Esophagus muscularis mucosa (tissue), 4 donors: Measurements from ENCODE around the gene LMO7. TPM values are rescaled to one million over a fixed set of nuclear protein-coding genes. Genes with fewer than 3 reads are reported as not detected.

Experiments
- DNase-seq: peaks from one replicate; pipeline ENCODE4 v3.0.0-alpha.2; 2017; ENCODE audit errors: extremely low spot score
- H3K27ac ChIP-seq, 4 donors: fragments of 200-600 bp; sonication (generic); replicated peaks in 1 of 4; 1 replicate in 3 of 4; 2 replicates in 1 of 4; pipeline ENCODE4 v1.5.1; 2016 to 2019; ENCODE audit warnings: mild to moderate bottlenecking in 1 of 4
- H3K27me3 ChIP-seq, 4 donors: fragments of 200-600 bp; sonication (generic); one replicate each; pipeline versions ENCODE4 v1.5.1 to v1.6.0; 2016 to 2019
- H3K36me3 ChIP-seq, 4 donors: fragments of 200-600 bp; sonication (generic); one replicate each; pipeline ENCODE4 v1.5.1; 2016 to 2019
- H3K4me1 ChIP-seq, 4 donors: fragments of 200-600 bp; sonication (generic); one replicate each; pipeline ENCODE4 v1.5.1; 2016 to 2019
- H3K4me3 ChIP-seq, 4 donors: fragments of 200-600 bp; sonication (generic); 1 replicate in 2 of 4; 2 replicates in 2 of 4; pipeline ENCODE4 v1.5.1; 2016 to 2019; ENCODE audit warnings: mild to moderate bottlenecking in 4 of 4, moderate library complexity in 1 of 4
- H3K9me3 ChIP-seq, 4 donors: fragments of 200-600 bp; sonication (generic); 1 replicate in 3 of 4; 2 replicates in 1 of 4; pipeline ENCODE4 v1.5.1; 2016 to 2019
- CTCF ChIP-seq, 3 experiments: fragments of 200-600 bp in 2 of 3; fragments of 450-650 bp in 1 of 3; sonication (generic) in 2 of 3; IDR thresholded peaks; one replicate each; pipeline ENCODE4 v1.5.1; 2017 to 2019; ENCODE audit warnings: antibody characterized with exemption in 3 of 3, mild to moderate bottlenecking in 2 of 3, moderate library complexity in 1 of 3
- EP300 ChIP-seq: sonication (generic); formaldehyde crosslinking; IDR thresholded peaks from one replicate; pipeline ENCODE4 v1.6.1; 2017; ENCODE audit warnings: antibody characterized with exemption
- POLR2A ChIP-seq: fragments of 450-650 bp; IDR thresholded peaks from one replicate; pipeline ENCODE4 v1.6.1; 2017; ENCODE audit warnings: antibody characterized with exemption, moderate library complexity, mild to moderate bottlenecking, low read depth
- POLR2AphosphoS5 ChIP-seq, 2 donors: sonication (generic); formaldehyde crosslinking; IDR thresholded peaks; one replicate each; pipeline ENCODE4 v1.6.1; 2017; ENCODE audit warnings: antibody characterized with exemption in 2 of 2
- WGBS: methylation state at CpG from one replicate; pipeline ENCODE4 v1.1.5; 2018; 5-methylcytosine and 5-hydroxymethylcytosine counted together
- intact Hi-C: fragments of 100-400 bp; cut with DNase I; formaldehyde crosslinking; loops from one replicate; pipeline ENCODE4 v1.15.1; 2023
- total RNA-seq, 4 donors: library from RNA; depleted of rRNA; stranded (reverse); fragments of >200 nt; gene quantifications; one replicate each; pipeline versions ENCODE4 v1.1.0 to v1.2.1, GENCODE V29; 2016

Gene LMO7
- total RNA-seq, 4 donors from 2014 or later, result 11.4 to 17.8 (median 14.7) TPM

GRCh38 chr13:75797239-75797638, 161.1 kb downstream of the LMO7 start:
- Histone ChIP-seq H3K27me3 (no peaks in the 10 kb centered on the region), H3K27ac (no peak overlapping the region), H3K9me3 (no peaks in the 10 kb centered on the region), H3K4me1 (no peaks in the 10 kb centered on the region), H3K4me3 (no peak overlapping the region), H3K36me3 (peaks cover 0 to 12% (median 5%) of the 10 kb centered on the region in 4 donors)
- intact Hi-C loops, result no loop called here
- no peak for DNase-seq
- 91% methylated on average over 2 of the region's 2 CpGs for WGBS
- TF ChIP-seq EP300, result no peak
- no peak for TF ChIP-seq CTCF (IDR thresholded peaks at IDR 0.05)
- no peak for TF ChIP-seq POLR2A
- no peak for TF ChIP-seq POLR2AphosphoS5 (IDR thresholded peaks at IDR 0.05)

GRCh38 chr13:75797719-75798118, 161.6 kb downstream of the LMO7 start:
- no peak for DNase-seq
- TF ChIP-seq POLR2AphosphoS5 (IDR thresholded peaks at IDR 0.05), result no peak
- no peak for TF ChIP-seq EP300
- no peak for TF ChIP-seq CTCF (IDR thresholded peaks at IDR 0.05)
- no peak for TF ChIP-seq POLR2A
- H3K27me3 ChIP-seq, result no peaks in the 10 kb centered on the region
- H3K4me1 ChIP-seq, result no peaks in the 10 kb centered on the region
- peaks cover 0 to 12% (median 5%) of the 10 kb centered on the region in 4 donors for H3K36me3 ChIP-seq
- intact Hi-C loops, result no loop called here
- 98% methylated on average over 2 of the region's 2 CpGs for WGBS
- no peaks in the 10 kb centered on the region for H3K9me3 ChIP-seq
- no peak overlapping the region for H3K4me3 ChIP-seq
- no peak overlapping the region for H3K27ac ChIP-seq

- H3K27me3 ChIP-seq, result no peaks in the 10 kb centered on the region
- no peak for DNase-seq
- peaks cover 0 to 12% (median 5%) of the 10 kb centered on the region in 4 donors for H3K36me3 ChIP-seq
- H3K4me3 ChIP-seq, result no peak overlapping the region
- no peak overlapping the region for H3K27ac ChIP-seq
- H3K4me1 ChIP-seq, result peaks cover 0 to 3% (median 0%) of the 10 kb centered on the region in 4 donors
- 94% methylated on average over 7 of the region's 7 CpGs for WGBS
- TF ChIP-seq POLR2A, result no peak
- intact Hi-C loops, result no loop called here
- H3K9me3 ChIP-seq, result no peaks in the 10 kb centered on the region
Observed at GRCh38 chr13:75798353-75799255, 162.5 kb downstream of the LMO7 start.

GRCh38 chr13:75800545-75800944, 164.4 kb downstream of the LMO7 start:
- H3K27ac ChIP-seq, result no peak overlapping the region
- intact Hi-C loops, result no loop called here
- no peak for DNase-seq
- WGBS, result 68% methylated on average over 9 of the region's 9 CpGs
- no peaks in the 10 kb centered on the region for H3K9me3 ChIP-seq
- H3K27me3 ChIP-seq, result no peaks in the 10 kb centered on the region
- peaks cover 0 to 22% (median 5%) of the 10 kb centered on the region in 4 donors for H3K36me3 ChIP-seq
- TF ChIP-seq EP300 (no peak), CTCF (IDR thresholded peaks at IDR 0.05) (no peak), POLR2A (no peak), POLR2AphosphoS5 (IDR thresholded peaks at IDR 0.05) (no peak)
- H3K4me1 ChIP-seq, result peaks cover 0 to 3% (median 0%) of the 10 kb centered on the region in 4 donors
- no peak overlapping the region for H3K4me3 ChIP-seq

- peaks cover 0 to 3% (median 0%) of the 10 kb centered on the region in 4 donors for H3K4me1 ChIP-seq
- no peak for DNase-seq
- no peak overlapping the region for H3K27ac ChIP-seq
- H3K4me3 ChIP-seq, result no peak overlapping the region
- intact Hi-C loops, result no loop called here
- H3K9me3 ChIP-seq, result no peaks in the 10 kb centered on the region
- WGBS, result 97% methylated on average over 5 of the region's 5 CpGs
- TF ChIP-seq CTCF (IDR thresholded peaks at IDR 0.05) (no peak), POLR2AphosphoS5 (IDR thresholded peaks at IDR 0.05) (no peak), POLR2A (no peak), EP300 (no peak)
- no peaks in the 10 kb centered on the region for H3K27me3 ChIP-seq
- H3K36me3 ChIP-seq, result peaks cover 0 to 26% (median 5%) of the 10 kb centered on the region in 4 donors
Observed at GRCh38 chr13:75801388-75801945, 165.3 kb downstream of the LMO7 start.
